HG03066 (cell line): ENCODE results near the gene TMEM131L.
A peak's percentile ranks its signal among the peaks of the same experiment; 100 is the strongest.
"Not testable (repeated sequence)": the region's sequence is repeated elsewhere in the genome, so short reads cannot be mapped to it uniquely, and the experiment has no call there.

ENCODE experiments used
- ATAC-seq: cut with Tn5 transposase; IDR thresholded peaks from one replicate; pipeline ENCODE4 v1.9.1; 2021; ENCODE audit warnings: low read depth; ENCODE audit not compliant: unreplicated experiment

The TMEM131L gene

GRCh38 chr4:153535772-153536513 is 69.8 kb downstream of the TMEM131L start:
- ATAC-seq, result no peak

- no peak for ATAC-seq
These were observed 71.4 kb downstream of the TMEM131L start for GRCh38 chr4:153537493-153537960.

- ATAC-seq, result no peak
These were observed 72.6 kb downstream of the TMEM131L start for GRCh38 chr4:153538487-153539357.

GRCh38 chr4:153539422-153539821 is 73.3 kb downstream of the TMEM131L start:
- ATAC-seq, result no peak

- peak; percentile 58 for ATAC-seq
These were observed 75.4 kb downstream of the TMEM131L start for GRCh38 chr4:153541456-153542096.

GRCh38 chr4:153542131-153542530 is 76.0 kb downstream of the TMEM131L start:
- ATAC-seq, result no peak

- no peak for ATAC-seq
These were observed 76.7 kb downstream of the TMEM131L start for GRCh38 chr4:153542834-153543233.

- ATAC-seq, result no peak
These were observed 77.2 kb downstream of the TMEM131L start for GRCh38 chr4:153543351-153543750.

GRCh38 chr4:153545822-153546221 is 79.7 kb downstream of the TMEM131L start:
- no peak for ATAC-seq

GRCh38 chr4:153546280-153546679 is 80.1 kb downstream of the TMEM131L start:
- no peak for ATAC-seq

GRCh38 chr4:153547520-153547919 is 81.4 kb downstream of the TMEM131L start:
- no peak for ATAC-seq

- not testable (repeated sequence) for ATAC-seq
These were observed 82.7 kb downstream of the TMEM131L start for GRCh38 chr4:153548907-153549306.

- no peak for ATAC-seq
These were observed 83.2 kb downstream of the TMEM131L start for GRCh38 chr4:153549405-153549804.

GRCh38 chr4:153553155-153553818 is 87.1 kb downstream of the TMEM131L start:
- no peak for ATAC-seq

- no peak for ATAC-seq
These were observed 87.6 kb downstream of the TMEM131L start for GRCh38 chr4:153553819-153554170.

GRCh38 chr4:153555730-153556434 is 89.7 kb downstream of the TMEM131L start:
- no peak for ATAC-seq

- no peak for ATAC-seq
These were observed 90.3 kb downstream of the TMEM131L start for GRCh38 chr4:153556435-153556815.

- ATAC-seq, result peak; percentile 55
These were observed 94.7 kb downstream of the TMEM131L start for GRCh38 chr4:153560908-153561307.

GRCh38 chr4:153564630-153565525 is 98.7 kb downstream of the TMEM131L start:
- no peak for ATAC-seq
